ENCODE measurements around the gene XCR1.

XCR1 gene

DNA sequence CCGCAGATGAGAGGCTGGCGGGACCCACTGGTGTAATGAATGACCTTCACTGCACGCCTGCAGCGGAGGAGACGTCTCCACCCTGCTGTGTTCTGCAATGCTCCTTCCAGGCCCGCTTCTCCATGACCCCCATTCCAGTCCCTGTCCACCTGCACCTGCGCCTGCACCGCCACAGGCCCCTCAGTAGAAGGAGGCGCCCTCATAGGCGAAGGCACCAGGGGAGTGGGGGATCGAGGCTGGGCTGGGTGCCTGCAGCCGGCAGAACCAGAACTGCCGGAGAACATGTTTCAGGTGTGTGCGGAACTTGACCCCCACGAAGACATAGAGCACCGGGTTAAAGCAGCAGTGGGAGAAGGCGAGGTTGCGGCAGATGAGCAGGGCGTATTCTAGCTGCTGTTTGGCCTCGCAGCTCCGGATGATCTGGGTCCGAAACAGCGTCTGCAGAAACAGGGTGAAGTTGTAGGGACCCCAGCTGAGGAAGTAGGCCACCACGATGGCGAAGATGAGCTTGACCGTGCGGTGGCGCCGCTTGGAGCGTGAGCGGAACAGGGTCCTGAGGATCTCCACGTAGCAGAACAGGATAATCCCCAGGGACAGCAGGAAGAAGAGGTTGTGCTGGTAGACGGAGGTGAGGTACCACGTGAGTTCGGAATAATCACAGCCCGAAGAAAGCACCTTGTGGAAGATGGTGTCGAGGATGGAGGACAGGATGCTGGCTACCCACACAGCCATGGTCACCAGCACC lies 6.3 kb downstream of the XCR1 start:
- TF ChIP-seq, protein P1, sequence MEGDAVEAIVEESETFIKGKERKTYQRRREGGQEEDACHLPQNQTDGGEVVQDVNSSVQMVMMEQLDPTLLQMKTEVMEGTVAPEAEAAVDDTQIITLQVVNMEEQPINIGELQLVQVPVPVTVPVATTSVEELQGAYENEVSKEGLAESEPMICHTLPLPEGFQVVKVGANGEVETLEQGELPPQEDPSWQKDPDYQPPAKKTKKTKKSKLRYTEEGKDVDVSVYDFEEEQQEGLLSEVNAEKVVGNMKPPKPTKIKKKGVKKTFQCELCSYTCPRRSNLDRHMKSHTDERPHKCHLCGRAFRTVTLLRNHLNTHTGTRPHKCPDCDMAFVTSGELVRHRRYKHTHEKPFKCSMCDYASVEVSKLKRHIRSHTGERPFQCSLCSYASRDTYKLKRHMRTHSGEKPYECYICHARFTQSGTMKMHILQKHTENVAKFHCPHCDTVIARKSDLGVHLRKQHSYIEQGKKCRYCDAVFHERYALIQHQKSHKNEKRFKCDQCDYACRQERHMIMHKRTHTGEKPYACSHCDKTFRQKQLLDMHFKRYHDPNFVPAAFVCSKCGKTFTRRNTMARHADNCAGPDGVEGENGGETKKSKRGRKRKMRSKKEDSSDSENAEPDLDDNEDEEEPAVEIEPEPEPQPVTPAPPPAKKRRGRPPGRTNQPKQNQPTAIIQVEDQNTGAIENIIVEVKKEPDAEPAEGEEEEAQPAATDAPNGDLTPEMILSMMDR (IDR thresholded peaks at IDR 0.05; ENCODE audit: low read depth, low read length, missing control alignments): no peak
- no peaks in the 10 kb centered on the region for H3K27me3 ChIP-seq (replicated peaks)
- H3K27ac ChIP-seq: no peak overlapping the region
- no peak for DNase-seq
- no peak overlapping the region for H3K4me3 ChIP-seq (ENCODE audit: low read depth, low read length)
- no peaks in the 10 kb centered on the region for H3K36me3 ChIP-seq (replicated peaks)
- in situ Hi-C loops (cut with HindIII; ENCODE audit: low pct_ligation_motif_present, low sequenced_read_pairs): no loop called here

DNA sequence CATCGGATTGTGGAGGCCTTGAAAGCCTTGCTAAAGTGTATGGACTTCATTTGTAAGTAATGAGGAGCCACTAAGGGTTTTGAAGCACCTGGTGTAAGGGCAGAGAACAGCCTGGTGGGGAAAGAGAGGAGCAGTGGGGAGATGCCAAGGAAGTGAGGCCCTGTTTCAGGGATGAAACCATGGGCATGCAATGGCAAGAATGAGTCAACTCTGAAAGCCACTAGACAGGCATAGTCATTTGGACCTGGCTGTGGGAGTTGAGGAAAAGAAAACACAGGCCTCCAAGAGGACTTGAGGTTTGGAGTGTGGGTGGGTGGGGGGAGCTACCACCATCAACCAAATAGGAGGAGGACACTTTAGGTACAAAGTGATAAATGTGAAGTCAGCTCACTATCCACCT lies 7.6 kb downstream of the XCR1 start:
- no peaks in the 10 kb centered on the region for H3K36me3 ChIP-seq (replicated peaks)
- no peak overlapping the region for H3K4me3 ChIP-seq (ENCODE audit: low read depth, low read length)
- TF ChIP-seq, protein P1 (IDR thresholded peaks at IDR 0.05; ENCODE audit: low read depth, low read length, missing control alignments): no peak
- in situ Hi-C loops (cut with HindIII; ENCODE audit: low pct_ligation_motif_present, low sequenced_read_pairs): no loop called here
- no peaks in the 10 kb centered on the region for H3K27me3 ChIP-seq (replicated peaks)
- H3K27ac ChIP-seq: no peak overlapping the region
- no peak for DNase-seq

DNA sequence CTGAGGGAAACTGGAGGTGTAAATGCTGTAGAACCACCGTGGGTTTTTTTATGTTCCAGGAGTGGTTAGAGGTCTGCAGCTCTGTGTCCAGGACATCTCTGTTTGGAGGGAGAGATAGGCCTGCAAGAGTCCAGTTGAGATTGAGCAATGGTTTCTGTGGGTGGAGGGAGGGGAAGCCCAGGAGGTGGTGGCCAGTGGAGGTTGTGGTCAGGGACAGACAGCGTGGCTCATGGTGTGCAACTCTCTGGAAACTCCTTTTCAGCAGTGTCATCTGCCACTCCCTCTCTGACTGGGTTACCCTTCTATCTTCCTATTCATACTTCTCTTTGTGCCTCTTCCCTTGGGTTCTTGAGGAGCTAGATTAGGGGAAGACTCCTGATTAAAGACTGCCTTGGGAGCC lies 9.6 kb downstream of the XCR1 start:
- DNase-seq: no peak
- Histone ChIP-seq H3K4me3 (ENCODE audit: low read depth, low read length) (no peak overlapping the region), H3K36me3 (replicated peaks) (no peaks in the 10 kb centered on the region), H3K27ac (no peak overlapping the region), H3K27me3 (replicated peaks) (no peaks in the 10 kb centered on the region)
- in situ Hi-C loops (cut with HindIII; ENCODE audit: low pct_ligation_motif_present, low sequenced_read_pairs): no loop called here
- TF ChIP-seq, protein P1 (IDR thresholded peaks at IDR 0.05; ENCODE audit: low read depth, low read length, missing control alignments): no peak

DNA sequence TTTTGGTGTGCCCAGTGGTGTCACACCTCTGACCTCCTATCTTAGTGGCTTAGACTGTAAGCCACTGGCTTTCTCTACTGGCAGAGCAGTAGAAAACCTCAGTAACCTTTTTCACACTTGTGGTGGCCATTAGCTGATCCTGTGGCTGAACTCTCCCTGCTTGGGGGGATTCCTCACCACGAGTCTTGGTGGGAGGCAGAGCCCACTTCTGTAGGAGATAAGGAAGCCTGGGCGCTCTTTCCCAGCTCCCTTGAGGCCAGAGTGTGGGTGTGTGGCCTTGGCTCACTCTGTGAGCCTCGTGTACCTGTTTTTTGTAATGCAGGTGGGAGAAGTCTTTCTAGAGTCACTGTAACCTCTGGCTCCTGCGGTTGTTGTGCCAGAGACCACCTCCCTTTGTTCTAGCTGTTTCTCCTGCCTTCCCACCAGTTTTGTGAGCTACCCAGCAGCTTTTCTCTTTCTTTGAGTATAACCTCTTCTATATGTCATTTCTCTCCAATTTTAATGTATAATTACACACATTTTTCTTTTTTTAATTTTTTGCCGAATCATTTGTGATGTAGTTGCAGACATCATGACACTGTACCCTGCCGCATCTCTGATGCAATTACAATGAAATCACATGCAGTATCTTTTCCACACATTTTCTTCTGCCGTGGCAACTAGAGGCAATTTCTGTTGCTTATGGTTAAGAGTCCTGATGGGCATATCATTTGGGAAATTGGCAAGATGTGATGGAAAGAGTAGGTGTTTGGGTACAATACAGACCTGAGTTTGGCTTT lies 13.8 kb downstream of the XCR1 start:
- no peaks in the 10 kb centered on the region for H3K27me3 ChIP-seq (replicated peaks)
- H3K27ac ChIP-seq: no peak overlapping the region
- DNase-seq: no peak
- in situ Hi-C loops (cut with HindIII; ENCODE audit: low pct_ligation_motif_present, low sequenced_read_pairs): no loop called here
- TF ChIP-seq, protein P1 (IDR thresholded peaks at IDR 0.05; ENCODE audit: low read depth, low read length, missing control alignments): no peak
- H3K4me3 ChIP-seq (ENCODE audit: low read depth, low read length): no peak overlapping the region
- H3K36me3 ChIP-seq (replicated peaks): no peaks in the 10 kb centered on the region

DNA sequence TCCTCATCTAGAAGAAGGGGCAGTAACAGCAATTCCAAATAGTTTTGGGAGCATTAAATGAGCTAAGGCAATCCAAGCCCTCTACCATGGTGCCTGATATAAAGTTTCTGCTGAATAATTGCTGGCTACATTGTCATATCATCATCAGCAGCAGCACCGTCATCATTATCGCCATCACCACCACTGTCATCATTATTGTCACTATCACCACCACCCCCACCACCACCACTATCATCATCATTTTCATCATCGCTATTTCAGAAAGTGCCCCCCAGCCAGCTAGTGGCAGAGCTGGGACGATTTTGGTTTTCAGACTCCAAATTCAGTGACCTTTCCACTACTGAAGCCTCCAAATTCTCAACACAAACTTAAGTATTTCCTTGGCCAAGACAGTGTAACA lies 15.0 kb downstream of the XCR1 start:
- TF ChIP-seq, protein P1 (IDR thresholded peaks at IDR 0.05; ENCODE audit: low read depth, low read length, missing control alignments): no peak
- Histone ChIP-seq H3K27me3 (replicated peaks) (no peaks in the 10 kb centered on the region), H3K4me3 (ENCODE audit: low read depth, low read length) (no peak overlapping the region), H3K36me3 (replicated peaks) (no peaks in the 10 kb centered on the region), H3K27ac (no peak overlapping the region)
- DNase-seq: no peak
- in situ Hi-C loops (cut with HindIII; ENCODE audit: low pct_ligation_motif_present, low sequenced_read_pairs): no loop called here
